HepG2 (cell line): ENCODE data around the gene PIGK.

ENCODE experiments used
- CBX2 ChIP-seq, 2 experiments: fragments of 200-600 bp in 1 of 2; sonication (generic); formaldehyde crosslinking in 1 of 2; IDR thresholded peaks; 2 replicates each; pipeline versions ENCODE4 v1.7.0 to v1.8.1; 2018 to 2022; ENCODE audit warnings: low read depth in 2 of 2, low read length in 1 of 2, mild to moderate bottlenecking in 1 of 2, missing genetic modification reagents in 1 of 2
- CHD2 ChIP-seq: IDR thresholded peaks from 2 replicates; pipeline ENCODE4 v1.6.1; 2011; ENCODE audit warnings: low read depth, low read length, improper control_type of control experiment
- DNMT3B ChIP-seq: conservative IDR thresholded peaks from 2 replicates; pipeline ENCODE4 v1.6.1; 2016; ENCODE audit warnings: missing biosample characterization, control low read depth
- JUNB ChIP-seq: sonication (generic); formaldehyde crosslinking; IDR thresholded peaks from 2 replicates; pipeline ENCODE4 v1.8.0; 2022; ENCODE audit warnings: missing genetic modification reagents, mild to moderate bottlenecking, borderline replicate concordance
- POLR2A ChIP-seq, 2 experiments: IDR thresholded peaks; 2 replicates each; pipeline ENCODE4 v1.6.1; 2011; ENCODE audit warnings: low read depth in 2 of 2, low read length in 2 of 2, mild to moderate bottlenecking in 1 of 2, moderate library complexity in 1 of 2; ENCODE audit not compliant: insufficient read depth in 1 of 2
- RNF219 ChIP-seq: sonication (generic); formaldehyde crosslinking; IDR thresholded peaks from 2 replicates; pipeline ENCODE4 v1.5.0; 2020; ENCODE audit warnings: mild to moderate bottlenecking, missing genetic modification reagents
- SNAPC5 ChIP-seq: sonication (generic); formaldehyde crosslinking; IDR thresholded peaks from 2 replicates; pipeline ENCODE4 v1.8.1; 2023; ENCODE audit warnings: mild to moderate bottlenecking, missing genetic modification reagents, borderline replicate concordance
- TSC22D2 ChIP-seq: sonication (generic); formaldehyde crosslinking; IDR thresholded peaks from 2 replicates; pipeline ENCODE4 v1.5.1; 2020; ENCODE audit warnings: missing genetic modification reagents, mild to moderate bottlenecking, borderline replicate concordance
- ZNF605 ChIP-seq: sonication (generic); formaldehyde crosslinking; IDR thresholded peaks from 2 replicates; pipeline ENCODE4 v1.8.0; 2022; ENCODE audit warnings: mild to moderate bottlenecking, missing genetic modification reagents

- TF ChIP-seq TSC22D2 (CRISPR knock-in tag) (no peak), POLR2A (IDR thresholded peaks at IDR 0.05; ENCODE audit: insufficient read depth in 1 of 2, low read depth in 2 of 2, low read length in 2 of 2) (no peak), RNF219 (CRISPR knock-in tag) (no peak), JUNB (CRISPR knock-in tag) (no peak), SNAPC5 (no peak), DNMT3B (CRISPR knock-in tag) (no peak), ZNF605 (CRISPR knock-in tag) (no peak), CBX2 (IDR thresholded peaks at IDR 0.05; ENCODE audit: low read depth, low read length) (no peak), CBX2 (CRISPR knock-in tag; IDR thresholded peaks at IDR 0.05; ENCODE audit: low read depth) (no peak), CHD2 (no peak)
Measured at GRCh38 chr1:77061162-77061561, 158.1 kb downstream of the PIGK start.
